COLO829 (cell line): ENCODE data around the gene ACTN3.
"Not testable (repeated sequence)": the region's sequence is repeated elsewhere in the genome, so short reads cannot be mapped to it uniquely, and the experiment has no call there.

Experiments
- DNase-seq: peaks from one replicate; pipeline ENCODE4 v3.0.0; 2012; ENCODE audit warnings: low spot score

Gene ACTN3

GRCh38 chr11:66600631-66601233 is 54.0 kb downstream of the ACTN3 start:
- no peak for DNase-seq

- no peak for DNase-seq
Measured at GRCh38 chr11:66603072-66603471, 56.4 kb downstream of the ACTN3 start.

GRCh38 chr11:66604155-66604554 is 57.5 kb downstream of the ACTN3 start:
- no peak for DNase-seq

GRCh38 chr11:66606608-66607007 is 59.9 kb downstream of the ACTN3 start:
- not testable (repeated sequence) for DNase-seq

- DNase-seq = no peak
Measured at GRCh38 chr11:66607126-66607834, 60.6 kb downstream of the ACTN3 start.

GRCh38 chr11:66609721-66610617 is 63.3 kb downstream of the ACTN3 start:
- DNase-seq = no peak

GRCh38 chr11:66612458-66612857 is 65.8 kb downstream of the ACTN3 start:
- no peak for DNase-seq
